Epithelial cell of proximal tubule (primary cell): Measurements from ENCODE around the gene MRGPRX4. TPM values are rescaled to one million over a fixed set of nuclear protein-coding genes. Genes with fewer than 3 reads are reported as not detected.

Experiments used
- DNase-seq: peaks from one replicate; pipeline ENCODE4 v3.0.0-alpha.2; 2011; ENCODE audit warnings: low read depth
- H3K4me3 ChIP-seq: 2 replicates; pipeline ENCODE4 v1.5.1; 2011; ENCODE audit warnings: low read depth, mild to moderate bottlenecking, low read length
- total RNA-seq: library from RNA; depleted of rRNA; stranded (reverse); fragments of >200 nt; gene quantifications from 2 replicates; pipeline ENCODE4 v1.2.3, GENCODE V29; 2015
- TF ChIP-seq, protein P1 (sequence below): conservative IDR thresholded peaks from 2 replicates; pipeline ENCODE4 v1.5.1; 2012; ENCODE audit warnings: low read depth, mild to moderate bottlenecking, low read length

Gene MRGPRX4
- total RNA-seq, 1 donor from 2014 or later: not detected

DNA sequence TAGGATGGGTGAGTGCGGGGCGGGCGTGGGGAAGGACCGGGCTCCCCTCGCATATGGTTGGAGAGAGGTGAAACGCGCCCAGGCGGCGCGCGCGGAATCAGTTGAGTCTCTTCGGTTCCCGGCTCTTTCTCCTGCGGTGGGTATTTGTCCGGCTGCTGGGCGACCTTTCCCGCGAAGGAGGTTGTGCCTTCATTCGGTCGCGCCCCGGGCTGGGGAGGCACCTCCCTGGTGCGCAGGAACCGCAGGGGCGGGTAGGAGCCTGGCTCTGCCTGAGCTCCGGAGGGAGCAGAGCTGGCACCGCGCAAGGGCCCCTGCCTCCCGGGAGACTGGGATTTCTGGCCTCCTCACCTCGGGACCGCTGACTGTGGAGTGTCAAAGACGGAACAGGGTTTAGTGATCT, 36.4 kb downstream of the MRGPRX4 start:
- H3K4me3 ChIP-seq: no peak overlapping the region
- TF ChIP-seq, protein P1, sequence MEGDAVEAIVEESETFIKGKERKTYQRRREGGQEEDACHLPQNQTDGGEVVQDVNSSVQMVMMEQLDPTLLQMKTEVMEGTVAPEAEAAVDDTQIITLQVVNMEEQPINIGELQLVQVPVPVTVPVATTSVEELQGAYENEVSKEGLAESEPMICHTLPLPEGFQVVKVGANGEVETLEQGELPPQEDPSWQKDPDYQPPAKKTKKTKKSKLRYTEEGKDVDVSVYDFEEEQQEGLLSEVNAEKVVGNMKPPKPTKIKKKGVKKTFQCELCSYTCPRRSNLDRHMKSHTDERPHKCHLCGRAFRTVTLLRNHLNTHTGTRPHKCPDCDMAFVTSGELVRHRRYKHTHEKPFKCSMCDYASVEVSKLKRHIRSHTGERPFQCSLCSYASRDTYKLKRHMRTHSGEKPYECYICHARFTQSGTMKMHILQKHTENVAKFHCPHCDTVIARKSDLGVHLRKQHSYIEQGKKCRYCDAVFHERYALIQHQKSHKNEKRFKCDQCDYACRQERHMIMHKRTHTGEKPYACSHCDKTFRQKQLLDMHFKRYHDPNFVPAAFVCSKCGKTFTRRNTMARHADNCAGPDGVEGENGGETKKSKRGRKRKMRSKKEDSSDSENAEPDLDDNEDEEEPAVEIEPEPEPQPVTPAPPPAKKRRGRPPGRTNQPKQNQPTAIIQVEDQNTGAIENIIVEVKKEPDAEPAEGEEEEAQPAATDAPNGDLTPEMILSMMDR: no peak
- DNase-seq: no peak

- no peak for DNase-seq
- H3K4me3 ChIP-seq: no peak overlapping the region
- TF ChIP-seq, protein P1: no peak
These were observed 48.7 kb downstream of the MRGPRX4 start for GRCh38 chr11:18221274-18221876.

GRCh38 chr11:18222814-18223421, 50.3 kb downstream of the MRGPRX4 start:
- no peak overlapping the region for H3K4me3 ChIP-seq
- TF ChIP-seq, protein P1: no peak
- no peak for DNase-seq

Other genes starting within 250 kb of the MRGPRX4 start
- 22.4 and 30.6 TPM in 2 replicates for gene SERGEF, start 159.8 kb upstream of the MRGPRX4 start, total RNA-seq
- gene TPH1, start 126.6 kb upstream of the MRGPRX4 start, total RNA-seq: 0.07 TPM in 1 of 2 replicates, not detected in the other
- 22.8 and 36.5 TPM in 2 replicates for gene SAAL1, start 66.8 kb upstream of the MRGPRX4 start, total RNA-seq
- gene MRGPRX3, start 40.3 kb upstream of the MRGPRX4 start, total RNA-seq: not detected in 2 replicates
- gene SAA4, start 64.0 kb downstream of the MRGPRX4 start, total RNA-seq: 0.22 and 2.8 TPM in 2 replicates
- gene SAA2, start 75.8 kb downstream of the MRGPRX4 start, total RNA-seq: 15.2 and 63.5 TPM in 2 replicates
- 46.7 and 69.7 TPM in 2 replicates for gene SAA1, start 93.4 kb downstream of the MRGPRX4 start, total RNA-seq
- gene HPS5, start 149.3 kb downstream of the MRGPRX4 start, total RNA-seq: 11.5 and 16.9 TPM in 2 replicates
- 30.8 and 47.9 TPM in 2 replicates for gene GTF2H1, start 149.7 kb downstream of the MRGPRX4 start, total RNA-seq
- 1,254 and 1,671 TPM in 2 replicates for gene LDHA, start 221.7 kb downstream of the MRGPRX4 start, total RNA-seq
- not detected in 2 replicates for gene LDHC, start 239.5 kb downstream of the MRGPRX4 start, total RNA-seq